ENCODE results near the gene PPIA. TPM values are rescaled to one million over a fixed set of nuclear protein-coding genes. Genes with fewer than 3 reads are reported as not detected.
"Not testable (repeated sequence)": the region's sequence is repeated elsewhere in the genome, so short reads cannot be mapped to it uniquely, and the experiment has no call there.

PPIA gene
- total RNA-seq, 1 experiment from 2014 or later = 3,779 TPM

DNA sequence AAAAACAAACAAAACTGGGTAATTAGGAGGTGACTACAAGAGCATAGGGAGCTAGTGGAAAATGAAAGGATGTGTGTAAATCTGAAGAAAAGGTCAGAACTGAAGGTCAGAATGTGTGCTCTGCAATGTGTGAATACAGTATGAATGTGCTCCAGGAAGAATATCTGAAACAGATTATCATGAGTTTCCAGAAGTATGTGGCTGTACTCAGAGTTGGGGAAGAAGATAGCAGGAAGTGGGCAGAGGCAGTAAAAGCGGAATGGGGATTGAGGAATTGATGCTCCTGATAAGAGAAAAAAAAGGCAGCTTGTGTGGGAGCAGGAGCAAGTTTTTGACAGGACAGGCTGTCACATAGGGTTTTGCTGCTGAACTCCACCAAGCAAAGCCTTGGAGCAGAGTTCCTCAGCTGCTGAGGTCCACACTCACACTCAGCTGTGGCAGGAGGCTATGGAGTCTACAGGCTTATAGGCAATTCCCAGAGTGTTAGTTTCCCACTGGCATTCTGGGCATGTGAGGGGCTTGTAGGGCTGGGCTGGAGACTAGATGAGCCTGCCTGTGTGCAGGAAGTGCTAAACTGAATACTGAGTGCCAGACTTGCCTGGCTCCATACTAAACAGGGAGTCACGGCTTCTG, 28.5 kb downstream of the PPIA start:
- no peak for DNase-seq (ENCODE audit: low spot score)

DNA sequence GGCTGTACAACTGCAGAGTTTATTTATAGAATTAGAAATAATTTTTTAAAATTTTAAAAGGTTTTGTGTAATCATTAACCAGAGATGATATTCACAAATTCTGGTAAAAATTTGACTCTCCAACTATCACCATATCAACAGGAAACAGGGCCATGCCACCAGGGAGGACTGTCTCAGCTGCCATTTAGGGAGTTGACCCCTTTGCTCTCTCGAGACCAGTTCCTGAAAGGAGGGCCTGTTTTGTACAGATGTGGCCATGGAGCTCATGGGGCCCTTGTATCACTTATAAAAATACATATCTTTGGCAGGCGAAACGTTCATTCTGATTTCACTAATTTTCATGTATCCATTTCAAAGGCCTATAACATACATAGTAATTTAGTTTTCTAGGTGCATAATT, 31.1 kb downstream of the PPIA start:
- DNase-seq (ENCODE audit: low spot score) = no peak

GRCh38 chr7:44838751-44839150, 42.3 kb downstream of the PPIA start:
- DNase-seq (ENCODE audit: low spot score) = no peak

DNA sequence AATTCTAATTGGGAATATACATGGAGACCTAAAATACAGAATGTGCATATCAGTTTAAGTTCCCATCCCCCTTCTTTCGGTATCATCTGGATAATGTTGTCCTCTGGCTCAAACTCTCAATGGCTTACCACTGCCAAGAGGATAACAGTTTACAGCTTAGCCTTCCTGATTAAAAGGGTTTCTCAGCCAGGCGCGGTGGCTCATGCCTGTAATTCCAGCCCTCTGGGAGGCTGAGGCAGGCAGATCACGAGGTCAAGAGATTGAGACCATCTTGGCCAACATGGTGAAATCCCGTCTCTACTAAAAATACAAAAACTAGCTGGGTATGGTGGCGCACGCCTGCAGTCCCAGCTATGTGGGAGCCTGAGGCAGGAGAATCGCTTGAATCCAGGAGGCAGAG, 46.2 kb downstream of the PPIA start:
- not testable (repeated sequence) for DNase-seq (ENCODE audit: low spot score)

- not testable (repeated sequence) for DNase-seq (ENCODE audit: low spot score)
These were observed 47.0 kb downstream of the PPIA start for GRCh38 chr7:44843440-44843839.

- DNase-seq (ENCODE audit: low spot score) = peak; percentile 18
These were observed 49.0 kb downstream of the PPIA start for GRCh38 chr7:44845451-44845850.

GRCh38 chr7:44846390-44846789, 49.9 kb downstream of the PPIA start:
- DNase-seq (ENCODE audit: low spot score) = not testable (repeated sequence)

- DNase-seq (ENCODE audit: low spot score) = no peak
These were observed 50.5 kb downstream of the PPIA start for GRCh38 chr7:44846816-44847508.

DNA sequence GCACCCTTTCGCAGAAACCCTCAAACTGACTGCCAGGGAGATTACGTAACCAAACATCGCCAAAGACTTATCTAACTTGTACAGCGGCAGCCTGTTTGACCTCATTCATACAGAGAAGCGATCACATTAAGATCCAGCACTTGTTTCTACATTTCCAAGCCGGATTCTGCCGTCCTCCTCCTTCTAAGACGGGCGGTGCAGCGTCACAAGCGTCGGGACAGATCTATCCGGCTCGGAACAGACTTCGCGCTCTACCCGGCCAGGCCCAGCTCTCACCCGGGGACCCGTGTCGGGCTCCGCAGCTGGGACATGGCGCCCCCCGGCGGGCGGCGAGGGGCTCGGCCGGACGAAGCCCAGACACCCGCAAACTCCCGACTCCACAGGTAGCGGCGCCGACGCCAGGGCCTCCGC, 51.0 kb downstream of the PPIA start:
- DNase-seq (ENCODE audit: low spot score) = peak; percentile 91

- peak; percentile 100 for DNase-seq (ENCODE audit: low spot score)
These were observed 51.6 kb downstream of the PPIA start, which contains the start of gene H2AZ2 for GRCh38 chr7:44847920-44848634. Gene H2AZ2 (minus strand): TSS chr7:44848087. CDS start chr7:44847971, 116 bp downstream.

DNA sequence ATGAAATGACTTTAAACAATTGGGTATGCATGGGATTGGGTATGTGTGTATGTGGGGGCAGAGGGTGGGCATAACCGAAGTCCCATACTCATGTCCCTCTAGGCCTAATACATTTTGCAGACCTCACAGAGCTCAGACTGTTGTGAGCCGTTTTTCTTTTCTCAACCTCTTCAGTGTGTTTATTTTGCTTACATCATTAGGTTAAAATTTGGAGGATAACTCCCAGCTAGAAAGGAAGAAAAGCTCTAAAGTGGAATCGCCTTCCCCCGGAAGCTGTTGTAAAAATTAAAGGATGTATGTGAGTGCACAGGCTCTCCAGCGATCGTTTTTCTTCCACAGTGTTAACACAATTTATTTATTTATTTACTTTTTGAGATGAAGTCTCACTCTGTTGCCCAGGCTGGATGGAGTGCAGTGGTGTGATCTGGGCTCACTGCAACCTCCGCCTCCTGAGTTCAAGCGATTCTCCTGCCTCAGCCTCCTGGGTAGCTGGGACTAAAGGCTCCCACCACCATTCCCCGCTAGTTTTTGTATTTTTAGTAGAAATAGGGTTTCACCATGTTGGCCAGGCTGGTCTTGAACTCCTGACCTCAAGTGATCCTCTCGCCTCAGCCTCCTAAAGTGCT, 52.9 kb downstream of the PPIA start:
- DNase-seq (ENCODE audit: low spot score) = no peak

DNA sequence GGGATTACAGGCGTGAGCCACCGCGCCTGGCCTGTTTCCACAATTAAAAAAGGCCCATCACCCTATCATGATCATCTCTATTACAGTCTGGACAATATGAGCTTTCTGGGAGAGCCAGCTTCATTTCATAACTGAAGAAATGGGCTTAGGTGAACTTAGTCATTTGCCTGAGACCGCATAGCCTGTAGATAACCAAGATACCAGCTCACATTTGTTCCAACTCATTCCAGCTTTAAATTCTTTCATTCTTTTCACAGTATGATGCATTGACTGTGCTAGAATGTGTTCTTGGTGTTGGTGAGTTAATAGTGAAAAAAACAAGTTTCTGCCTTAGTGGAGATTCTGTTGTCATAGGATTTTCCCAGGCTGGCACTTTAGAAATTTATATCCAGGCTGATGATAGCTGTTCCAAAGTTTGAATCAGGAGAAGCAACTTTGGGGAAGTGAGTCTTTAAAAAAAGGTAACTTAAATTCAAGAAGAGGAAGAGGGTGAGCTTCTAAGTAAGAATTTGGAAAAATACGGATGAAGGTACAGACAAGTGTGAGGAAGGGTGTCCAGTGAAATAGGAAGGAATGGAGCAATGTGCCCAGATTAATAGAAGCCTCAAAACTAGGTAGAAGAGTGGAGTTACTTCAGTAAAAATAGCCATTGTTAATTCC, 53.5 kb downstream of the PPIA start:
- DNase-seq (ENCODE audit: low spot score) = no peak

DNA sequence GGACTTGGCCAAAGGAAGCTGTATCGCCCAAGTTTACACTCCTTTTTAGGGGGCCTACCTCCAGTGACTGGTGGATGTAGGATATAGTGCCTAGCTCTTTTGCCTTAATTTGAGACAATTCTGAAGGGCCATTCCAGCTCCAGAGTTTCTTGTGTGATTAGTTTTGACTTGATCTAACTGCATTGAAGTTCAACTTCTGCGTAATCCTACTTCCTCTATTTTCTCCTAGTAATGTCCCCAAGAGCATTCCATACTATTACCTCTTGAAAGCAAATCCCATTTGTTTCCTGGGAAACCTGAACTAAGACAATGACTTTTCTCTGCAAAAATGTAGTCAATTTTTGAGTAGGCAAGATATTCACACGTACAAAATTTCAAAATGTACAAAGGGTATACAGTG, 56.1 kb downstream of the PPIA start:
- no peak for DNase-seq (ENCODE audit: low spot score)

Other genes with a start within 250 kb of the PPIA start
- 147 and 164 TPM in 2 replicates for gene DDX56, start 222.8 kb upstream of the PPIA start, total RNA-seq (2014; rRNA removed; shearing (Covaris generic))
- gene TMED4, start 214.4 kb upstream of the PPIA start, total RNA-seq (2014; rRNA removed; shearing (Covaris generic)) = 119 and 134 TPM in 2 replicates
- 72.0 and 81.6 TPM in 2 replicates for gene OGDH, start 190.1 kb upstream of the PPIA start, total RNA-seq (2014; rRNA removed; shearing (Covaris generic))
- gene ZMIZ2, start 47.8 kb upstream of the PPIA start, total RNA-seq (2014; rRNA removed; shearing (Covaris generic)) = 37.7 and 41.0 TPM in 2 replicates
- gene H2AZ2, start 51.4 kb downstream of the PPIA start, total RNA-seq (2014; rRNA removed; shearing (Covaris generic)) = 503 and 539 TPM in 2 replicates
- gene PURB, start 88.8 kb downstream of the PPIA start, total RNA-seq (2014; rRNA removed; shearing (Covaris generic)) = 11.6 and 13.2 TPM in 2 replicates
- gene MYO1G, start 182.3 kb downstream of the PPIA start, total RNA-seq (2014; rRNA removed; shearing (Covaris generic)) = 0.08 and 0.31 TPM in 2 replicates
- 69.8 and 90.2 TPM in 2 replicates for gene CCM2, start 203.5 kb downstream of the PPIA start, total RNA-seq (2014; rRNA removed; shearing (Covaris generic))

Measured in HT-29 (cell line).